Fibroblast of skin of right quadriceps (primary cell): ENCODE data around the gene GCC1.

Experiments used
- DNase-seq: peaks from one replicate; pipeline ENCODE4 v3.0.0-alpha.2; 2013

Gene GCC1, protein sequence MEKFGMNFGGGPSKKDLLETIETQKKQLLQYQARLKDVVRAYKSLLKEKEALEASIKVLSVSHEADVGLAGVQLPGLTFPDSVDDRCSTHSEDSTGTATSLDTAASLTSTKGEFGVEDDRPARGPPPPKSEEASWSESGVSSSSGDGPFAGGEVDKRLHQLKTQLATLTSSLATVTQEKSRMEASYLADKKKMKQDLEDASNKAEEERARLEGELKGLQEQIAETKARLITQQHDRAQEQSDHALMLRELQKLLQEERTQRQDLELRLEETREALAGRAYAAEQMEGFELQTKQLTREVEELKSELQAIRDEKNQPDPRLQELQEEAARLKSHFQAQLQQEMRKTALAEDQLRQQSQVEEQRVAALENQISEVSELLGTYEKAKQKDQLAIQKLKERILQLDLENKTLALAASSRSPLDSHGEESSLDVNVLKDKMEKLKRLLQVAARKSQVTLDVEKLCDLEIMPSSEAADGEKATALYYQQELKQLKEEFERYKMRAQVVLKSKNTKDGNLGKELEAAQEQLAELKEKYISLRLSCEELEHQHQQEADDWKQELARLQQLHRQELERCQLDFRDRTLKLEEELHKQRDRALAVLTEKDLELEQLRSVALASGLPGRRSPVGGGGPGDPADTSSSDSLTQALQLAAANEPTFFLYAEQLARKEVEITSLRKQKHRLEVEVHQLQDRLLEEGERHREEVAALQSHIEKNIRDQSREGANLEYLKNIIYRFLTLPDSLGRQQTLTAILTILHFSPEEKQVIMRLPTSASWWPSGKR

DNA sequence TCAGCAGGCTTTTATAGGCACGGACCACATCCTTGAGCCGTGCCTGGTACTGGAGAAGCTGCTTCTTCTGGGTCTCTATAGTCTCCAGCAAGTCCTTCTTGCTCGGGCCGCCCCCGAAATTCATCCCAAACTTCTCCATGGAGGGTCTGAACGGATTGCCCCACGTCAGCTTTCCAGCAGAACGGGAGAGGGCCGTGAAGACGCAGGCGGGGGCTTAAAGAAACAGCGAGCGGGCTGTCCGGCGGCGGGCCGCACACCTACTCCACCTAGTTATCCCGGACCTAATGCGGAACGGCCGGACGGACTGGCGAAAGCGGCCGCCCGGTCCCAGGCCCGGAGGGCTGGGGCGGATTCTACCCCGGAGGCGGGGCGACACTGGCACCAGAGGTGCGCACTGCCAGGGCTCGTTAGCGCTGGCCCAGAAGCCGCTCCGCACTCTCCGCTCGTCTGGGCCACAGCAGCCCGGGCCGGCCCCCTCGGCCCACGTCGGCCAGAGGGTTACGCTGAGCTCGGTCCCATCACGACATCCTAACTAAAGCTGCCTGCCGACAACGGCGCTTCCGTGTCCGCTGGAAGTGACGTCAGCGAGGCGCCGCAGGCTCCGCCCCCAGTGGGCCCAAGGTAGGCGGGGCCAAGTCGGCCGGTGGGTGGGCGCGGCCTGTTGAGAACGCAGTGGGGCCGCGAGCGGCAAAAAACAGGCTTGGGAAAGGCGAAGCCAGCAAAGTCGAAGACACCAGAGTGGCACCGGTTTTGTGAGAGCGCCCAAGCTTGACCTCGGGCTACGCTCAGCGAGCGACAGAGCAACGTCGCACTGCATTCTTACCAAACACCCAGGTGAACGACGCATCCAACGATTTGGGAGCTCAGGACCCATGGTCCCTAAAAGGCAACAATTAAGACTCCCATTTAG lies at the start of gene GCC1:
GCC1 (minus strand) TSS at position 553 of the 910 bp plus-strand sequence; CDS start at position 139, 414 bp downstream.
- DNase-seq = peak; percentile 86

DNA sequence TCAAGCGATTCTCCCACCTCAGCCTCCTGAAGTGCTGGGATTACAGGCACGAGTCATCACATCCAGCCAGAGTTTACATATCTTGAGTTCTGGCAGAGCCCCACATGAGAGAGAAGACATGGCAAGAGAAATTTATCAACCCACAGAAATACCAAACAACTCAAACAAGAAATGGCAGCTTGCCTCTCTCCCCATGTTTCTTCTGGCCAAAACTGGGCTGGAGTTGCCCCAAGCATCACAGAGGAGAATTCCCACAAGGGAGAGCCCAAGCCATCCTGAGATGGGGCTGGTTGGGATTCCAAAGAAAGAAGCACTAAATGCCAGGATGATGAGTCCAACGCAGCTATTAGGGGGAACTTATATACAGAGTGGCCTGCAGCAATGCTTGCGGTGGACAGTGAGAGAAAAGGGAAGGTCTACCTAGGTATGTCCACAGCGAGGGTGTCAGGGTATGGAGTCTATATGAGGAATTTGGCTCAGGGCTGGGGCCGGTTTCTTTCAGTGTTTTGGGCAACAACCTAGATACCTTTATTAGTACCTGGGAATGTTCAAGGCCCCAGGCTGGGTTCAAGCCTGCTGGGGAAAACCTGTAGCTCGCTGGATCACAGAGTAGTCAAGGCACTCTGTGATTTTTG lies 47.0 kb upstream of the GCC1 start:
- DNase-seq = peak; percentile 87

DNA sequence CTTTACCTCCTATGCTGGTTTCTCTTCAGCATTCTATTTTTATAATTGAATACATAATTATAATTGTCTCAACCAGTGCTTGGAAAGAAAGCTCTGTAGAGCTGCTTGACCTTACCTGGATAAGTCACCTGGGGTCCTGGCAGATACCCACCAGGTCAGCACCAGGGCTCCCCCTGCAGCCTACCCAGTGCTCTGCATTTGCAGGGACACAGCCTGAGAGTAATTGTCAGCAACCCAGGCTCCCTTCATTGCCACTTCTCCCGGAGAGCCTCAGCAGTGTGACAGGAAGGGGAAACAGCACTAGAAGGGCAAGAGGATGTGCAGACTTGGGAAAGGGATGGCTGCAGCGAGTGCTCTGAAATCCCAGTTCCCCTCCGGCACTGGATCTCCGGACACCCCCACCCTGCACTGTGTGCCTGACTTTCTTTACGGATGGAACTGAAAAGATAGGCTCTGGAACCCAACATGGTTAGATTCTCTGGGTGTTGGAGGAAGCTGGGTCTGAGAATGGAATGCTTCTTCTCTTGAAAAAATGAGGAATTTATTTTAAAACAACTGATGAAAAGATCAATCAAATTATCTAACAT lies 44.0 kb upstream of the GCC1 start:
- DNase-seq = no peak

DNA sequence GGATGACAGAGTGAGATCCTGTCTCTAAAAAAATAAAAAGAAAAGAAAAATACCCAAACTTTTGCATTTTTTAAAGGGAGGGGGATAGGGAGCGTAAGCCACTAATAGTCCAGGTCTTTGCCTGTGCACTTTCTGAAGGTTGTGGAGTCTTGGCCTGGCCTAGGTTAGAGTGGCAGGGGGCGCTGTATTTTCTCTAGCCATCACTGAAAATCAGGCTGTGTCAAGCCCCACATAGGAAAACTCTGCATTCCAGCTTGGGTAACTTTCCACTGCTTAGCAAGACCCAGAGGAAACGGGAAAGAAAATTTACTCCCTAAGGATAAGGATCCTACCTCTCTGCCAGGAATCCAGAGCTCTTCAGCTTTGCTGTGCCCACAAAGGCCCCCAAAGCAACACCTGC lies 43.0 kb upstream of the GCC1 start:
- no peak for DNase-seq

DNA sequence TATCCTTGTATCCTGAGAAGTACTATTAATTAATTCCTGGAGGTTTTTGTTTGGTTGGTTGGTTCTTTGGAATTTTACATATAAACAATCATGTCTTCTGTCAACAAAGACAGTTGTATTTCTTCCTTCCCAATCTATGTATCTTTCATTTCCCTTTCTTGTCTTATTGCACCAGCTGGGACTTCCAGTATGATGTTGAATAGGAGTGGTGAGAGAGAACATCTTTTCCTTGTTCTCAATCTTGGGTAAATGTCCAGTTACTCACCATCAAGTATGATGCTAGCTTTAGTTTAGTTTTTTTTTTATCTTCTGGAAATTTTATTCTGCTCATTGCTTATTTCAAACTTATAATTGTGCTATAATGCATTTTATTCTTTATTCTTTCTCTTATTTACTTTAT lies 39.9 kb upstream of the GCC1 start:
- DNase-seq = no peak

DNA sequence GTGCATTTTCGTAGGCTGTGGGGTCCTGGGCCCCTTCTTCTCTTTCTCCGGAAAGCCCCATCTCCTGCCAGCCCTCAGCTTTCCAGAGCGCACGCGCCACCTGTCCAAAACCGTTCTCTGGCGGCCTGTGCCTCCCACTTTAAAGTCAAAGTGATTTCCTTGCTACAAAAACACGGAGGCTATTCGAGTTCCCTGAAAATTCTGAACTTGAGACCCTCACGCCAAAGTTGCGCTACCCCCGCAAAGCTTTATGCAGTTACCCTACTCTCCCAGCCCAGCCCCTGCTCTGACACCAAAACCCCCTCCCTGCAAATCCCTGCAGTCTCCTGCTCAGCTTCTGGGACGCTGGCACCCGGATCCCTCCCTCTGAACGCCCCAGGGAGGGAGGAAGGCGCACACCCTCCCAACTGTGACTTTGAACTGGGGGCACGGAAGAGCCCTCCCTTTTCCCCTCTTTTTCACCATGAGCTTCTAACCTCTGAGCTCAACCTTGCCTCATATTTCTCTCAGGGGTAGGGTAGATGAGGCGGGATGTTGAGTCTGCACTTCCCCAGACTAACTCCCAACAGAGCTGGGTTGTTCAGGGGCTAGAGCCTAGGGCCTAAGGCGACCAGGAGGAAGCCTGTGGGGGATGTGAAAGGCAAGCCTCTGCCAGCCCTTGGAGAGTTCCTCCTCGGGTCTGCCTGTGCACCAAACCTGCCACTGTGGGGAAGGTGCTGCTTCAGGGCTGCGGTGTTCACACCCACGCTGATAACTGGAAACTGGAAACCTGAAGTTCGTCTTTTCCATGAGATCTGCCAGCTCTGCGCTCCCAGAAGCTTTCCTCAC lies 35.2 kb upstream of the GCC1 start:
- DNase-seq = no peak

DNA sequence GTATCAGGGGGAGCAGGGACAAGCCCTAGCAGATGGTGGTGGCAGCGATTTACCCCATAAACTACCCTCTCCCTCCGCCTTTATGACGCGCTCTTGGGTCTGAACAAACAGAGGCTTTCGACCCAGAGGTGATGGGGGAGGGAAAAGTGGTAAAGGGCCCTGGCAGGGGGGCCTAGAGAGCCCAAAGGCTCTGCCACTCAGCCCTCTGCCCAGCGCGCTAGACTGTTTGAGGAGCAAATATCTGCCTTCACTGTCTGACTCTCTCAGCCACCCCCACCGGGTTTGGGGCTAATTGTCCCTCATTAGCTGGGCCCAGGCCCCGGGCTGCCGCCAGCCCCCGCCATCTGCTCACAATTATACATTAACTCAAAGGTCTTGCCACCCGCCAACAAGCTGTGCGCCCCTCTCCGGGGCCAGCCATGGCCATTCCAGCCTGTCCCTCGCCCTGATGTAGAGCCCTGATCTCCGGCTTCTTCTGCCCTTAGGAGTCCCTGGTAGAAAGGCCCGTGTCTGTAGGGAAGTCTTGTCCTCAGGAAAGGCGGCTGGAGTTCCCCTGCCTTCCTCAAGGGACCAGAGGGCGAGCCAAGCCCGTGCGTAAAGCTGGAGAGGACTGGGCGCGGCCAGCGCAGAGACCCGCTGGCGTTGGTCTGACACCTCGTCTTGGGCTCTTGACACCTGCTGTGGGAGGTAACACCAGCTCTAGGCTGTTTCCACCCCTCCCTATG lies 34.4 kb upstream of the GCC1 start:
- no peak for DNase-seq

DNA sequence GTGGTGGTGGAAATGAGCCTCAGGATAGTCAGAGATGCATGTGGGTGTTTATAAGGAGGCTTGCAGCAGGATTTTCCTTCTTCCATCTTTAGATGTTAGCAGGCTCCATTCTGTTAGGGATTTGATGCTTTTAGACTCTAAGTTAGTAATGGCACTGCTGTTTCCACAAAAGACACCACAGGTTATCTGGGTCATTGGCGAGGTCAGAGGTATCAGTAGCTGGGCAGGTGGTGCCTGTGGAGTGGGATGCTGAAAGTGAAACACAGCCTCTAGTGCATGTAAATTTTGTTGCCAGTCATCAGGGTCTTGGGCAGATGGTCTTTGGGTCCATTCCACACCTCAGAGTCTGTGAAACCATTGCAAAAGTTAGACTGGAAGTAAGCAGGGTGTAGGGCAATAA lies 33.4 kb upstream of the GCC1 start:
- DNase-seq = no peak

DNA sequence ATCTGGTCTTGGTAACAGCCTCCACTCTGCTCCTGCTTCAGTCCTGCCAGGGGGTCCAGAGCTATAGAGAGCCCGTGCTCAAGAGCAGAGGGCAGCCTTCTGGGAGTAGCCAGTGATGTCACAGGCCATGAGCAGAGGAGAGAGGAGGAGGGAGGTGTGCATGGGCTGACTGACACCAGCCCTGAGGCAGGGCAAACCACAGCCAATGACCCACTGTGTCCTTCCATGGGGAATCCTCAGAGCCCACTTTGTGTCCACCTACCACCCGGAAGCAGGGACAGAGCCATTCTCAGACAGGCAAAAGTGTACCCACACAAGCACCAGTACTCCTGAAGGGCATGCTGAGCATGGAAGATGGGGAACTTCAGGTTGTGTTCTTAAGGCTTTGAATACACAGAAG lies 32.6 kb upstream of the GCC1 start, which contains the start of gene PAX4:
PAX4 (minus strand) TSS at position 101 of the 400 bp plus-strand sequence. CDS start 2,214 bp downstream, outside the sequence.
- DNase-seq = no peak

DNA sequence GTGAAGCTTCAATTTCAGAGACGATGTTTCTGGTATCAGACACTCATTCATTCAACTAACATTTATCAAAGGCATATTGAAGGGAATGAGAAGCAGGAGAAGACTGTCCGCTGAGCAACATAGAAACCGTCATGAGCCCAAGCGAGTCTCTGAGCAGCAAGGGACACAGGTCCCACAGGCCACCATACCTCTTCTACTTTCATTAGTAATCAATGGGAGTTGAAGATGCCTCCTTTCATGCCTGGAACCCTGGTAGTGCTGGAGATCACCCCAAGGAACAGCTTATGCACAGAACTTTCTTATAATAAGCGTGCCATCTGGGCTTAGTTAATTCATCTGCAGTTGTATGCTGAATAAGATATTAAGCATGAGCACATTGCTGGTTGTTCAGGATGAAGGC lies 31.3 kb upstream of the GCC1 start:
- DNase-seq = no peak

DNA sequence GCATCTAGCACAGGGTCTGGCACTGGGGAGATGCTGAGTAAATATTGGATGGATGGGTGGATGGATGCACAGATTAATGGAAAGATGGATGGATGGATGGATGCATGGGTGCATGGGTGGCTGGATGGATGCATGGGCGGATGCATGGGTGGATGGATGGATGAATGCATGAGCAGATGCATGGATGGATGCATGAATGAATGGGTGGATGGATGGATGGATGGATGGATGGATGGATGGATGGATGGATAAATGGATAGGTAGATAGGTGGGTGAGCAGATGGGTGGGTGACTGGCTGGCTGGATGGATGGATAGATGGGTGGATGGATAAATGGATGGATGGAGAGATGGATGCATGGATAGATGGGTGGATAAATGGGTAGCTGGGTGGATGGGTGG lies 26.9 kb upstream of the GCC1 start:
- DNase-seq = no peak

DNA sequence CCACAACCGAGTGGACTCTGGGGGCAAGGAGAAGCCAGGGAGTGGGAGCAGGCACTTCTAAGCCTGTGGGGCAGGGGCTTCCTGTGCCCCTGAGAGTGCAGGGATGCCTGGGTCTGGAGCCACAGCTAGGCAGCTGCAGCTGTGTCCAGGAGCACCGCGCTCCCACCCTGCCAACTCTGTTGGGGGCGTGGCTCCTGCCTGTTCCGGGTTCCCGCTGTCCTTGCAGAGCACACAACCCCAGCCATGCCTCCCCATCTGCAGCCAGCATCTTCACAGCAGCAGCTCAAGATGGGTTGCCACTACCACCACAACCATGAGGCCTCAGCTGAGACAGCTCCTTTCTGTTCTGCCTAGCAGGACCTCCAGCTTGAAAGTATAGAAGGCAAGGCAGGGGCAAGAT lies 23.9 kb upstream of the GCC1 start:
- DNase-seq = no peak

DNA sequence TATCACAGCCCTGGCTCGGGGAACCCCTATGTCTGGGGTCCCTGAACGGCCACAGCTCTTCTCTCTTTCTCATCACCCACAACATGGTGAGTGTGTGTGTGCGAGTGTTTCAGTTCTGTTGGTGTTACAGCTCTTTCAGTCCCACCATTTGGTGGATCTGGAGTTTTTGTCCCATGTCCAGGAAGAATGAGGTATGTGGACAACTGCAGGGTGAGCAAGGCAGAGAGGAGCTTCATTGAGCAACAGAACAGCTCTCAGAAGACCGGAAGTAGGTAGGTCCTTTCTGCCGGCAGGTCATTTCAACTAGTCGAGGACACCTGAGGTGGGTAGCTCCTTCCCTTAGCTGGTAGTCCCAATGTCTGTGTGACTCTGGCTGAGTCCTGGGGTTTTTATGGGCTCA lies 23.1 kb upstream of the GCC1 start:
- no peak for DNase-seq

DNA sequence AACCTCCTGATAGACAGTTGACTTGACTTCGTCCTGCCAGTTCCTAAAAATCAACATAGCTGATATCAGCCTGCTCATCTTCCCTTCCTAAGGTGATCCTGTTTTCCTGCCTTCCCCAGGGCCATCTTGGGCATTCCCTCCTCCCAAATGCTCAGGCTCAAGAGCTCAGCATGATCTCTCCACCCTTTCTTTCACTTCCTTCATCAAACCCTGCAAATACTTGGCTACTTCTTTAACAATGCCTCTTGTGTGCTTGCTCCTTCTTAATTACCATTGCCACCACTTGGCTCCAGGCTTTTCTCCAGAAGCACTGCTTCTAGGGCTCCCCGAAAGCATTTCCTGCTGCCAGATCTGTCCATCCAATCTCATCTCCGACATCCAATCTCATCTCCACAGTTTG lies 15.5 kb upstream of the GCC1 start:
- no peak for DNase-seq

DNA sequence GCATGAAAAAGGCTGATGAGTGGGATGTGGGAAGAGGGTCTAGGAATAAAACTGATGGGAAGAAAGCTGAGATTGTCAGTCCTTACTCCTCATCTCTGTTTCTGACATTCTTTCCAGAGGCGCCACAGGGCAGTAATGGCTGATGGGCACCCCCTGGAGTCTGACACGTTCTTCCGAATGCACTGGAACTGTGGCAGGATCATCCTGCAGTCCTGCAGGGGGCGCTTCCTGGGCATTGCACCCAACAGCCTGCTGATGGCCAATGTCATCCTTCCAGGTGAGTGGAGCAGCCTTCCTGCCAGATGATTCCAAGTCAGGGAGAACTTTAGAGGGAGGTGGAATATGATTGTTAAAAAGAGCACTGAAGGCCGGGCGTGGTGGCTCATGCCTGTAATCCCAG lies 12.9 kb upstream of the GCC1 start:
- no peak for DNase-seq

DNA sequence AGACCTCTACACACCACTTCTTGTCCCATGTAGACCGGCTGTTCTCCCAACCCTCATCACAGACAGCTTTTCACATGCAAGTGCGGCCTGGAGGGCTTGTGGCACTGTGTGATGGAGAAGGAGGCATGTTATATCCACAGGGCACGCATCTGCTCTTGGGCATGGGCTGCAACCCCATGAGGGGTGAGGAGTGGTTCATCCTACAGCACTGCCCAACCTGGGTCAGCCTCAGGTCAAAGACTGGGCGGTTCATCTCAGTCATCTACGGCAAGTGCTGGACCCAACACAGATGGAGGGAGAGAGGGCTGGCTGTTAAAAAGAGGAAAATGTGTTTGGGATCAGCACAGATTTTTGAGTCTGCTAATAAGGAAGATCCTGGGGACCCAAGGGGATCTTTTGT lies 10.3 kb upstream of the GCC1 start:
- no peak for DNase-seq

DNA sequence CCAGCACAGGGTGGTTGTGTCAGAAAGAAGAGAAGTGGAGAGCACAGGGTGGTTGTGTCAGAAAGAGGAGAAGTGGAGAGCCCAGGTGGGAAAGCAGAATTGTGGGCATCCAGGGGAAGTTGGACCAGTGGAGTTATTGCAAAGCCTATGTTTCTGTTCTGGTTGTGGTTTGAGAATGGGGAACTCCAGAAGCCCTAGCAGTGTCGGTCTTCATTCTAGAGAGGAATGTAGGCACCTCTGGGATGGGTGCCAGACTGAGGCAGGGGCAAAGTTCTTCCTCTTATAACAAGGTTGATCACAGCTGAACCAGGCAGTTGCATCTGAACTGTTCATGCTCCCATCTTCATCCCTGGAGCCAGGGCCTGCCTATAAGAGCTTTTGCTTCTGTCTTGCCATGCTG lies 9.1 kb upstream of the GCC1 start:
- DNase-seq = no peak

DNA sequence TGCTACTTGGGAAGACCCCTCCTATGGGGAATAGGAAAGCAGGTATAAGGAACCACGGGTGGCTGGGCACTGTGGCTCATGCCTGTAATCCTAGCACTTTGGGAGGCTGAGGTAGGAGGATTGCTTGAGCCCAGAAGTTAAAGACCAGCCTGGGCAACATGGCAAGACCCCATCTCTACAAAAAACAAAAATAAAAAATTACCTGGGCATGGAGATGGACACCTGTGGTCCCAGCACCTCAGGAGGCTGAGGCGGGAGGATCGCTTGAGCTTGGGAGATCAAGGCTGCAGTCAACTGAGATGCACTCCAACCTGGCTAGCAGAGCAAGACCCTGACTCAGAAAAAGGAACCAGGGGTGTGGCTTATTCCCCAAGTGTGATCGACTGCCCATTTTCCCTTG lies 7.2 kb upstream of the GCC1 start:
- no peak for DNase-seq

DNA sequence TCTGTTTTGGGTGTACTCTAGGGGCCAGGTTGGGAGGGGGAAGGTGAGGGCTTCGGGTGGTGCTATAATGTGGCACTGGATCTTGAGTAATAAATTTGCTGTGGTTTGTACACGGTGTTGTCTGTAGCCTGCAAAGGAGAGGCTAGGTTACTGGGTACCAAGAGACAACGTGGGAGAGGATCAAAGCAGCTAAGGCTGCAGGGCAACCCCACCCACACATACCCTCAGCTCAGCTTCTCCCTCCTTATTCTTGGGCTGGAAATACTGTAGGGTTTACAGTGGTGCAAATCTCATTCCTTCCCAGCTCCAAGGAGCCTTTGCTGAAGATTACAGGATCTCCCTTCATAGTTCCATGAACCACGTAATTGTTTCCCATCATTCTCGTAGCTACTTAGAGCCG lies 6.2 kb upstream of the GCC1 start:
- no peak for DNase-seq

DNA sequence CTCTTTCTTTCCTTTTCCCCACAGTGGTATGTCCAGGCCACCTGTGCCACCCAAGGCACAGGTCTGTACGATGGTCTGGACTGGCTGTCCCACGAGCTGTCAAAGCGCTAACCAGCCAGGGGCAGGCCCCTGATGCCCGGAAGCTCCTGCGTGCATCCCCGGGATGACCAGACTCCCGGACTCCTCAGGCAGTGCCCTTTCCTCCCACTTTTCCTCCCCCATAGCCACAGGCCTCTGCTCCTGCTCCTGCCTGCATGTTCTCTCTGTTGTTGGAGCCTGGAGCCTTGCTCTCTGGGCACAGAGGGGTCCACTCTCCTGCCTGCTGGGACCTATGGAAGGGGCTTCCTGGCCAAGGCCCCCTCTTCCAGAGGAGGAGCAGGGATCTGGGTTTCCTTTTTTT lies 5.8 kb upstream of the GCC1 start:
- no peak for DNase-seq

DNA sequence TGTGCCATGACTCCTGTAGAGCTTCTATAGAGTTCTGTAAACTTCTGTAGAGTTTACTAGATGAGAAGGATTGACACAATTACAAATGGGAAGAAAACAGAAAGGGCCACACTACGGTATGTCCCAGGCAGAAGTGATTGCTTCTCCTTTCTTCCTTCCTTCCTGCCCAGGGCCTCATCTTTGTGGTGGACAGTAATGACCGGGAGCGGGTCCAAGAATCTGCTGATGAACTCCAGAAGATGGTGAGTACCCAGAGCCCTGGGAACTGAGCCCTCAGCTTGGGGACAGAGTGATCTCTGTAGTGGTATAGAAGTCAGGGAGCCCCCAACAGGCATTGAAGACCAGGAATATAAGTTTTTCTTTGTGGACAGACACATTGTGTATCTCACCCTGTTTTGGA lies 4.5 kb upstream of the GCC1 start:
- no peak for DNase-seq
